Islet of Langerhans (tissue), 1 donor: ENCODE measurements around the gene CD96.

ENCODE experiments used
- FAIRE-seq: peaks from one replicate; lab custom pipeline; 2011; peaks lifted over from hg19 to GRCh38; lab: Jason Lieb, UNC

The CD96 gene

DNA sequence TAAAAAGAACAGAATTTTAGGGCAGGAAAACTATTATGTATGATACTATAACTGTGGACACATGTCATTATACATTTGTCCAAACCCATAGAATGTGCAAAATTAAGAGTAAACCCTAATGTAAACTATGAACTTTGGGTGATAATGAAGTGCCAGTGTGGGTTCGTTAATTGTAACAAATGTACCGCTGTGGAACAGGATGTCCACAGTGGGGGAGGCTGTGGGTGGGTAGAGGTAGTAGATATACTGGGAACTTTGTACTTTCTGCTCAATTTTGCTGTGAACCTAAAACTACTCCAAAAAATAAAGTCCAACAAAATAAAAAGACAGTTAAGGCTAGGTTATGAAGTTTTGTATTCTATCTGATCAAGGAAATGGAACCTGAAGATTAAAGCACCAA is 24.8 kb downstream of the CD96 start:
- FAIRE-seq = no peak

DNA sequence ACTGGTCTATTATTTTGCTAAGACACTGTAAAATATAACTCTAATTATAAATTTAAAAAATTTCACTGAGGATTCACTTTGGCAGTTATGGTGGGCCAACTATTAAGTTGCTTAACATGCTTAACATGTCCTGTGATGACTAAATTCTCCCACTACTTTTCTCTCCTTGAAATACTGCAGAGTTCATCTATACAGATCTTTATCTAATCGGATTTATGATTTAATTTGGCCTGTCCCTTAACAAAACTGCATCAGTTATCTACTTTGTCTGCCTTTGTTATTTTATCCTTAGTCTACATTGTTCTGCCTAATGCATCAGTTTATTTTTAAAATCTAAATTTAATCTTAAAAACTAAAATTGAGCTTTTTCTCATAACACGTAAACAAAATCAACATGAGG is 26.4 kb downstream of the CD96 start:
- no peak for FAIRE-seq

DNA sequence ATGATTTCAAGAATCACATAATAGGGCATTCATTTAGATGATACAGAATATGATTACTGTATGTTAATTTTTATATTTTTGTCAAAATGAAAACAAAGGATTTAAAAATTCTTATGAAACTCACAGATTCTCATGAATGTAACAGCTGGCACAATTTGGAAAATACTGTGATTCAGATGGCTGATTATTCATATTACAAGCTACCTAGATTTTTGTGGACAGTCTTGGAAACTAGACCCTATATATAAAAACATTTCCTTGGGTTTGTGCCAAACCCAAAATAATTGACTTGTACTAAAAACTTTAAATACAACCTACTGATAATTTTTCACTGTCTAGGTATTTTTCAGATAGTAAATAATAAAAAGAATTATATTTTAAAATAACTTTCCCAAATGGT is 26.9 kb downstream of the CD96 start:
- FAIRE-seq = no peak

DNA sequence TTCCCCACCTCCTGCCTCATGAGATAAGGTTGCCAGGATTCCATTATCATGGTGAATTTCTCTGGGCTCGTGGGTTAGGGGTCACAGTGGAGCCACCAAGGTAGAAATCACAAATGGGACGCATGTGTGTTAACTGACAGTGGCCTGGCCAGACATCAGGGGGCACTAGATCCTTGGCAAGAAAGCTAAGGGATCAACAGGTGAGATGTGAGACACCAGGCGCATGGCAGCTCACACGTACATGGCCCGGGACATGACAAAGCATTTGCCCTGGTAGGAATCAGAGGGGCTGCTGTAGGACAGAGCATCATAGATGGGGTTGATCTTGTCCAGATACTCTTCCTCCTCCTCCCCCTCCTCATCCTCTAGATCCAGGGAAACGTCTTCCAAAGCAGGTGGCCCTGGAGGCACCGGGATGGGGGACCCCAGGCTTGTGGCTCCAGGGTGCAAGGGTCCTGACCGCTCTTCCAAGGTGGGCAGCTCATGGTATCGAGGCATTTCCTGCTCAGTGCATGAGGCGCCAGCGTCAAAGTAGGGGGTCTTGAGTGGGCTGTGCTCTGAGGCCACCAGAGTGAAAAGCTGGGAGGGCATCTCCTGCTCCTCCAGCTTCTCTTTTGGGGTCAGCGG is 28.5 kb downstream of the CD96 start:
- no peak for FAIRE-seq

DNA sequence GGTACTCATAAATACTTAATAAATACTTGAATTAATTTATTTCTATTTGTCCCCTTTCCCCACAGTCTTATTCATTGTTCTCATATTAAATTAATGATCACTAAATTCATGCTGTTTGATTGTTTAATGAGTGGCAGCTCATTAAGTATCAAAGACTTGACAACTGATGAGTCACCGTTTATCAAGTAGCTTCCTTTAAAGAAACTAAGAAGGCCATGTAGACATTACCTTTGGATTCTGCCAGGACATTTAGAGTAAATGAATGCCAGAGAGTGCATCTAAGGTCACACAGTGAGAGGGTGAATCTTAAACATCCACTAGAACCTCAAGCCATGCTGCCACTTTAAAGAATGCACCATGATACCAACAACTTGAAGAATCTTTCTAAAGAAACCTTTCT is 29.3 kb downstream of the CD96 start:
- FAIRE-seq = no peak

DNA sequence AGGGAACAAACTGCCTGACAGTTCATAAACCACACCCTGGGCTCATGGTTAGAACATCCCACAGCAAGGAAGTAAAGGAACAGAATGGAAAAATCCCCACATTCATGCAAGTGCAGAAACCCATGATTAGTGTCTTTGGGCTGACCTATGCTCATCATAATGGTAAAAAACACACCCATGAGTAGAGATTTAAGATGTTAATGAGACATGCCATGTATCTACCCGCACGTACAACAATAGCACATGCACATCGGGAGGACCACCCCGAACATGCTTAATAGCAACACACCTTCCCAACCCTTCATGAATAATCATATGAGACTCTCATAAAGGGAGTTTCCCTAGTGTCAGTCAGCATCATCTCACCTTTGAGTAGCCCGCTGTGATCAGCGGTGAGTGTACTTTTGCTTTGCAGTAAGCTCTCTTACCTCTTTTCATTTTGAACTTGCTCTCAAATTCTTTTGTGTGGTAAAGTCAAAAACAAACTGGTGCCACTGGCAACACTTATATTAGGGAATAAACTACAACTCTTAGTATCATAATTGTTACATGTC is 30.0 kb downstream of the CD96 start:
- FAIRE-seq = no peak

DNA sequence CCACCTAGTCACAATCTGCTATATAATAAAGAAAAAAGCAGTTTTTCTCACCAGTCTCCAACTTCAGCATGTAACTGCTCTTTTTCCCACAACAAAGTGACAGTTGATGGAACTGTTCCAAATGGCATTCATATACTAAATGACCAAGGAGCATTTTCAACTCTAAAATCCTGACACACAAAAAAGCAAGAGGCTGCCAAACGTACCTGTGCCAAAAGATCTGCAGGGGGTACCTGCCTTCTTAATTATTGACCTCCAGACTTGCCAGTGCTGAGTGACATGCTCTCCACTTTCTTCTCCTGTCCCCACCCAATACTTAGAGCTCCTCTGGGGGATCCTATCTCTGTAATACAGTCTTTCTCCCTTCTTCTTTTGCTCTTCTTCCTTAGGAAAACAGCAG is 35.1 kb downstream of the CD96 start:
- FAIRE-seq = no peak

DNA sequence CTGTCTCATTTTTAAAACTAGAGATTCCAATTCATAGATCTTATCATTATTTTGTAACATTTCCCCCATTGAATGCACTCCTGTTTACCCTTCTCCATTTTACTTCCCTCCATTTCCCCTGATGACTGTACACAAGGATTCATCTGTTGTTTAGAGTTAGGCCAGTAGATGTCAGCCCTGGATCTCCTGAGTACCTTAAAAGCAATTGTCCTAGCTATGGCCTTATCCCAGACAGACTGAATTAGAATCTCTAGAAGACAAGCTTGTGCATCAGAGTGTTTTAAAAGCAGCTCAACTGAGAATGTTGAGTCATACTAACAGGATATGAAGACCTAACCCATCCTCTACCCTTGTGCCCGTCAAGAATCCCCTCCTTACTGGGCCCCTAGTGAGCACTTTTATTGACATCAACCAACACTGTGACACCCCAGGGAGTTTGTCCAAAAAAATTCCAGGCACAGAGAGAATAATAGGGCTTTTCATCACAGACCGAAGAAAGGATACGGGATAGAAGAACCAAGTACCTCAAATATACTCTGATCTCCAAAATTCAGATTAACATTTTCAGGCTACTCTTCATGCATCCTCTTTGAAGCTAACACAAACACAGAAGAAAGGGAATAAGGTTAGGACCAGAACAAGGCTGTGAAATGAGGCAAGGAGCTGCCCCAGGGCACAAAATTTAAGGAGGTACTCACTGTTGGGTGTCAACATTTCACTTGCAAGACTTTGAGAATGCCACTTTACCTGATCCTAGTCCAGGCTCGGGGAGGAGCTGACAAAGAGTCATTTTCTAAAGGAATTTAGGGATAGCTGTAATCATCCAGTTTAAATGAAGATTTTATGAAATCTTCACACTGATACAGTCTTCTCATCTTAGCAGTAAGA is 36.0 kb downstream of the CD96 start:
- peak; percentile 99 for FAIRE-seq

DNA sequence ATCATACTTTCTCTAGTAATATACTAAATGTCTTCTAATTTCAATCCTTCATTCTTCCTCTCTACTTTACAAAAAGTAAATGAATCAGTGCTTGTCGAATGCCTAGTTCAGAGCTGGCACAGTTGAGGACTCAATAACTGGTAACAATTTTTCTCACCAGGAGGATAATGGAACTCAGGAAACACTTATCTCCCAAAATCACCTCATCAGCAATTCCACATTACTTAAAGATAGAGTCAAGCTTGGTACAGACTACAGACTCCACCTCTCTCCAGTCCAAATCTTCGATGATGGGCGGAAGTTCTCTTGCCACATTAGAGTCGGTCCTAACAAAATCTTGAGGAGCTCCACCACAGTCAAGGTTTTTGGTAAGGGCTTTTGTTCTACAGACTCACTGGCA is 36.9 kb downstream of the CD96 start:
- no peak for FAIRE-seq

DNA sequence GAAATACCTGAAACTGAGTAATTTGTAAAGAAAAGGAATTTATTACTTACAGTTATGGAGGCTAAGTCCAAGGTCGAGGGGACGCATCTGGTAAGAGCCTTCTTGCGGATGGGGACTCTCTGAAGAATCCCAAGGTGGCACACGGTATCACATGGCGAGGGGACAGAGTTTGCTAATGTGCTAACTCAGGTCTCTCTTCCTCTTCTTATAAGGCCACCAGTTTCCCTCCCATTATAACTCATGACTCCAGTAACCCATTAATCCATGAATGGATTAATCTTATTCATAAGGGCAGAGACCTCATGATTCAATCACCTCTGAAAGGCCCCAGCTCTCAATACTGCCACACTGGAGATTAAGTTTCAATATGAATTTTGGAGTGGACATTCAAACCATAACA is 37.5 kb downstream of the CD96 start:
- FAIRE-seq = no peak

DNA sequence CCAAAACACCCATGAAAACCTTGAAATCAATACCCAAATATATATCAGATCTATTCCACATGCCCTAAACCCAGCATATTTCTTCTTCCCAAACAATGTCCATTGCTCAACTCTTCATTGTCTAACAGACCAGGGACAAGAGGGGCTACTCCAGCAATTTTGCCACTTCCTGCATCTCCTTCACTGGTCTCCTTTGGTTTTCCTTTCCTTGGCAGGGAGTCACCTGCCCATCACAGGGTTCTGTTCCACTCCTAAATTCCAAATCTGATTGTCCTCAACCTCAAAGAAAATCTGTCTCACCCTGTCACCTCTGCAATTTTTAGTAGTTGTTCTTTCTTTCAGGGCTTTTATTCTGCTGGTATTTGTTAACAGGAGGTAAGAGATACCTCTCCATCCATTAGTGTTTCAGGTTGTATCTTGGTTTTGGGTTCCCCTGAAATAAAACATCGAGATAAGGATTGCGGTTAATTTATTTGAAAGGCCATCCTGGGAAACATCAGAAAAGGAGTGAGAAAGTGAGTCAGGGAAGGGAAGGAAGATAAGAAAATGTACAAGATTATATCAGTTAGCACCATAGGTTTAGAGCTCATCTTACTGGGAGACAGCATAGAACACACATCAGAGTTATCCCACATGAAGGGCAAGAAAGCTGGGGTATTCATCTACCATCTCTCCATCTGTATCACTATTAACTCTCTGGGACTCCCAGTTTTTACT is 39.6 kb downstream of the CD96 start:
- no peak for FAIRE-seq

DNA sequence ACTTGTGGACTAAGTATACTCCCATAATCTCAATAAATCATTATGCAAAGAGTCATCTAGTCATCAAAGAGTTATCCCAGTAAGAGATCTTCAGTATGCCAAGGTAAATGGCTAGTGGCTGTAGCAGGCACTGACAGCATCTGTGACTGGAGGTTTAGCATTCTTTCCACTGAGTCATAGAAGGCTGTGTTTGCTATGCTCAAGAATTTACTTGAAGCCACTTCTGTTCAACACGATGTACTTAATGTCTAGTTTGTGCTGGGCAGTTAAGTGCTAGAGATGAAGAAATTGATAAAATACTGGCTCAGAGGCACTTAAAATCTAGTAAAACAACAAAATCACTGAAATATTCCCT is 40.1 kb downstream of the CD96 start:
- no peak for FAIRE-seq

DNA sequence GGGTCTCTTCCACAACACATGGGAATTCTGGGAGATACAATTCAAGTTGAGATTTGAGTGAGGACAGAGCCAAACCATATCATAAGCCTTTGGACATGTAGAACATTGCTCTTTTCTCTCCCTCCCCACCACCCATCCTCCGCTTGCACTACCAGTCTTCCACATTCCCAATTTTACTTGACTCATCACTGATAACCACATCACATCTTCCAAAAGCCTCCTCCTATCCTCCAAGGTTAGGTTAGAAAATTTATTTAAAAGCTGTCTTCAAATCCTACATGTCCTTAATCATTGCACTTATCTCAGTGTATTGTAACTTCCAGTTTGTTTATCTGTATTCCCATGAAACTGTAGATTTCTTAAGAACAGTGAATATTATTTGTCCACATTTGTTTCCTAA is 42.7 kb downstream of the CD96 start:
- no peak for FAIRE-seq

DNA sequence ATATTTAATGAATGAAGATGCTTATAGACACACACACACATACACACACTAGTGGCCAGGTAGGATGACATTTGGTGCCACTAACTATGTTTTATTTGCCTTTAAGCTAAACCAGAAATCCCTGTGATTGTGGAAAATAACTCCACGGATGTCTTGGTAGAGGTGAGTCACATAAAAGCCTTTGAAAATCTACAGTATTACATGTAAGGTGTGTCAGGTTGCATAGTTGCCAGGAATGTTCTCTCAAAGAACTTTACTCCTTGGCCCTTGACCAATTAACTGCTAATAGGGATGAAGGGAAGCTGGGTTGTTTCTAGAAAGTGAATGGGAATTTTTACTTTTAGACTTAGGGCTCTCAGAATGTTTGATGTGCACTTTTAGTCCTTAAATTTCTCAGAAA is 43.2 kb downstream of the CD96 start:
- no peak for FAIRE-seq

DNA sequence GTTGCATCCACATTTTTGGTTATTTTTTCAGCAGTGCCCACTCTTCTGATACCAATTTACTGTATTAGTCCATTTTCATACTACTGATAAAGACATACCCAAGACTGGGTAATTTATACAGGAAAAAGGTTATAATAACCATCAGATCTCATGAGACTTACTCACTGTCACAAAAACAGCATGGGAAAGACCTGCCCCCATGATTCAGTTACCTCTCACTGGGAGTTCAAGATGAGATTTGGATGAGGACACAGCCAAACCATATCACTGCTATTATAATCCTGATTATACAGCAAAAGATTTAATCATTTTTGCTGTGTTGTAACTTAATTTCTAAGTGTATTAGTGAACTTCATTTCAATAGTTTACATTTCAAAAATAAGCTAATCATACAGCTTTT is 46.5 kb downstream of the CD96 start:
- FAIRE-seq = no peak

DNA sequence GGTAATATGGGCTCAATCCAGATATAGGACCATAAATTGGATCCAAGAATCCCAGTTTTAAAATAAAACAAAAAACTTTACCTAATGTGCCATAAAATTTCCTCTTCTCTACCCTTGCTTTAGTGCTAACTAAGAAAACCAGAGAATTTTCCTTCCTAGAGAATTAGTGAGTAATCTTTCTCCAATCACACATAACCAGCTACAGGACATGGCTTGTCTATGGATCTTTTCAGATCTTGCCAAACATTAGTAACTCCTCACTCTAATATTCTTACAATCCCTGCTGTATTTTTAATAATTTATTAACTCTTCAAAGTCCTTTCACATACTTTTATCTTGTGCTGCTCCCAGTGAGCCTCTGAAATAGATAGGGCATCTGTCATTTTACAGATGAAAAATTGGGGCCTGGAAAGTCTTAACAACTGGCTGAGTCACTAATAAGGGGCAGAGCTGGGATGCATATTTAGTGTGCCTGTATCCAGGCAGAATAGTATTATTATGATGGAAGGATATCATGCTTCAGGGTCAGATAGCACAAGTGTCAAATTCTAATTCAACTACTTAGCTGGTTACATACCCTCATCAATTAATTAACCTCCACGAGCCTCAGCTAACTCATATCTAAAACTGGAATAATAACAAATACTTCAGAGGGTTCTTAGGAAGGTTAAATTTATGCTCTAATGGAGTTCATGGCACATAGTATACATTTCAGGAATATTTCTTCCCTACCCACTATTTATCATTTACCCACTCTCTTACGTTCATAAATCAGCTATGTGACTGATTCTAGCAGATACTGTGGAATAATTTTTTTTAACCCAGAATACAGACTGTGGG is 47.5 kb downstream of the CD96 start:
- no peak for FAIRE-seq

DNA sequence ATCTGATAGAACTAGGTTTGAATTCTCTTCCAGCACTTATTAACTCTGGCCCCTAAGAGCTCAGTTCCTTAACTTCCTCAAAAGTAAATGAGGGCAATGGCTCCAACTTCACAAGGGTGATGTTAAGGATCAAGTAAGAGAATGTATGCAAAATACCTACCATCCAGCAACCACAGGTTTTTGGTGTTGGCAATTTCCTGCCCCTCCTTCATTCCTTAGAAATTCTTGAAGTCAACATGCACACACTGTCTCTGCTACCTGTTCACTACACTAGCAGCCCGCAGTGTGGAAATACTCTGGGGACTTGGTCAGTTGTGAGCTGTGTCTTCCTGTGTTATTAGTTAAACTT is 48.1 kb downstream of the CD96 start:
- no peak for FAIRE-seq

DNA sequence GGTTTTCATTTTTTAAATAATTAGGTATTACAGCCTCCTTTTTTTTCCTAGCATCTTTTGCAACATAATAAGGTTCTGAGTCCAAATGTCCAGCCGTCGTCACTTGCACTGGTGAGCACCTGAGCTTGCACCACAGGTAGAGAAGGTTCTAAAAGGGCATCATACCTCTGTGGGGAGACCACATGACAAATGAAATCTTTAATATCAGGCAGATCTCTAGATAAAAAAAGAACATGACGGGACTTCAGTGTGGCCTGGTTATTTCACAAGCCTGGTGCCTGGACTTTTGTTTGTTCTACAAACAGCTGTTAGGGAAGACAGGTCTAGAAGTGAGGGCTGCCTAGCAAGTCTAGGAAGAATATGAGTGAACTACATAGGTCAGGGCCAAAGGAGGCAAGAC is 49.6 kb downstream of the CD96 start:
- no peak for FAIRE-seq

DNA sequence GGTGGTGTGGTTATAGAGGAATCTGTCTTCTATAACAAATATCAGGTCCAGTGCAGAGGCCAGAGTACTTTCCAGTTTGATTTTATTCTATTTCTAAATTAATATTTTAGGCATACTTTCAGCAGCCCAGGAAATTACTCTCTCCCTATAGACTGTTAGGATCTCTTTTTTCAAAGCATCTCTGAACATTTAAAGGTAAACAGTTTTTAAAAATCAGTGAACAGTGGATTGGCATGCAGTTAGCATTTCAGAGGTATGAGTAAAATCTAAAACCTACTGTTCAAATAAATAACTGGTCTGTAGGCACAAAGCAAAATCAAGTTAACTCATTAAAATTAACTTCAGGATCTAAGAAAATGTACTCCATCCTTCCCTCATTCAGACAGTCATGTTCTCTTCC is 50.1 kb downstream of the CD96 start:
- no peak for FAIRE-seq

DNA sequence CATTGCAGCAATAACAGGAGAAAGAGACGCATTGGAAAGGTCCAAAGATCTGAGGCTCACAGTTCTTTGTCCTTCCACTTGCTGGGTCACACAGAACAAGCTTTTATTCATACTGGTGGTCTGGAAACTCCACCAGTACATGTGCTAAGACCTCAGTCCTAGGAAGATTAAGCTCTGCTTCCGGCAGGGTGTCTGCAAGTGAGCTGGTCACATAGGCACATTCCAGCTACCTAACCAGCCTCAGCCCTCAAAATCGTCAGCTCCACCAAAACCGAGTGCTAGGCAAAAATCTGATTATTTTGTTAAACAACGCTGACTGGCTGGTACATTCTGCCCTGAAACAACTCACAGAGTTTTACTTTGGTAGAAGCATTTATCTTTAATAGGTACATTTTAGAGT is 50.9 kb downstream of the CD96 start:
- no peak for FAIRE-seq

DNA sequence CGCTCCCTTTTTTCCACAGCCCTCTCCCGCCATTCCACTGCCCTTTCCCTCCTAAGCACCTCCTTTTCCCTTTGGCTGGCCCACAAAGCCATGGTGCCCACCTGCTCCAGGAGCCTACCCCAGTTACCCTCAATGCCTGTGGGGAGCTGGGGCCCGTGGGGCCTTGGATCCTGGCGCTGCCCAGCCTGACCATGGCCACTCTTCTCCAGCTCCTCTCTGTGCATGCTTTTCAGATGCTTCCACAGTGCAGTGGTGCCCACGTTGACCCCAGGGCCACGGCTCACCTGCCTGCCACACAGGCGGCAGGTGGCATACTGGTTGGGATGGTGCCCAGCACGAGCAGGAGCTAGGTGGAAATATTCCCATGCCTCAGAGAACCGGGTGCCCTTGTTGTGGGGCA is 51.7 kb downstream of the CD96 start:
- no peak for FAIRE-seq

DNA sequence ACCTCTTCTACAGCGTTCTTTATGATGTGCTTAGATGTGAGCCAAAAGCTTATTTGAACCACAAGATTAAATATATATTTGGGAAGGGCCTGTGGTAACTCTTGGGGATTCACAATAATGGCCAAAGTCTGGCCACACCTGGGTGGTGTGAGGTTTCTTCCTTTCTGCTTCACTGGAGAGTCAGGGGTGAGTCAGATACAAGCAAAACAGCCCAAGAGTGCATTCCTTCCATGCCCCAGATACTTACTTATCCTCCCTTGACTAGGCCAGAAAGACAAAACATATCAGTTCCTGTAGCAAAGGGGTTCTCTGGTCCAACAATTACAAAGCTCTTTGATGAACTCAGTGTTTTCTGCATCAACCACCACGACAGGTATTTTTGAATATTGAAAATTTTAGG is 52.2 kb downstream of the CD96 start:
- FAIRE-seq = no peak
